Smooth muscle cell of the brain vasculature (primary cell): ENCODE measurements around the gene CLC.
"Not testable (repeated sequence)": the region's sequence is repeated elsewhere in the genome, so short reads cannot be mapped to it uniquely, and the experiment has no call there.

ENCODE experiments used
- DNase-seq: peaks from one replicate; pipeline ENCODE4 v3.0.0-alpha.2; 2012; ENCODE audit warnings: low read depth, low spot score

The CLC gene

DNA sequence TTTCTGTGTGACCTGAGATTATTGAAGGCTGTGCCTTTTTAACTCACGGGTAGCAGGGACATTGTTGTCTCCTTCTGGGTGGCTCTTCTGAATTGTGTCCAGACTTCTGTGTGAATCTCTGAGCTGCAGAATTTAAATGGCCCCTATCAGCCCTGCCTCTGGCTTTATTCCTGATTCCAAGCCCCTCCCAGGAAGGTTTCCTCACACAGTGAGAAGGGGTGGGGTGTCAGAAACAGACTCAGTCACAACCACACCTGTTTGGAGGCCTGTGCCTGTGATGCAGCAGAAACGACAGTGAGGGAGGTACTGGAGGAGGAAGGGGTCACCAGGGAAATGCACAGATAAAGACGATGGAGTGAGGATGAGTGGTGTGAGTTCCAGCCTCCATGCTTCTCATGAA, at the start of gene CLC:
CLC (minus strand) TSS at position 139 of the 400 bp plus-strand sequence; CDS start at position 62, 77 bp downstream.
- no peak for DNase-seq

DNA sequence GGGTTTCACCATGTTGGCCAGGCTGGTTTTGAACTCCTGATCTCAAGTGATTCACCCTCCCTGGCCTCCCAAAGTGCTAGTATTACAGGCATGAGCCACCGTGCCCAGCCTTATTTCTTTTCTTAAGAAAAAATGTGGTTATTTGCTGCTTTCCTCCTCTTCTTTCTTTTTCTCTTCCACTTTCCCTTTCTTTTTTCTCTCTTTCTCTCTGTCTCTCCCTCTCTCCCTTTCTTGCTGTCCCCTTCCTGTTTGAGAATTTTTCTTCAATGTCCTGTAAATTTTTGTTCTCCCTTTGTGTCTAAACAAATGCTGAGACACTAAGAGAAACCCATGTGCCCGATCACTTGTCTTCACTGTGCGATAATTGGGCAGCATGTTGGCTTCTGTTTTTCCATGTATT, 43.1 kb upstream of the CLC start:
- DNase-seq, result no peak

DNA sequence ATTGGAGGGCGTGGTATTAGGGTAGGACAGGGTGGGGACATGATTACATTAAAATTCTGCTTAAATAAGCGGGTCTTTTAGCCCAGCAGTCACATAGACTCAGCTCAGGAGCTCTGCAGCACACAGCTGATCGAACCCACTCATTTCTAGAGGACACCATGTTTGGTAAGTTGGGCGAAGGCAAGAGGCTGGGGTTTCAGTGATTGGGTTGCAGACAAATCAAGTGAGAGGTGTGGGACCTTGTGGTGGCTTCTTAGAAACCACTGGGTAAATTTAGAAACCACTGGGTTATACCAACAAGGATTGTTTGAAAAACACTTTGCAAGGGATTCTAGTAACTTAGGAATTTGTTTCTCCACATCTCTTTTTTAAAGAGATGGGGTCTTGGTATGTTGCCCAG, 40.9 kb upstream of the CLC start, which contains the start of gene LEUTX:
LEUTX (plus strand) TSS at position 92 of the 400 bp plus-strand sequence; CDS start at position 159, 67 bp downstream.
- no peak for DNase-seq

DNA sequence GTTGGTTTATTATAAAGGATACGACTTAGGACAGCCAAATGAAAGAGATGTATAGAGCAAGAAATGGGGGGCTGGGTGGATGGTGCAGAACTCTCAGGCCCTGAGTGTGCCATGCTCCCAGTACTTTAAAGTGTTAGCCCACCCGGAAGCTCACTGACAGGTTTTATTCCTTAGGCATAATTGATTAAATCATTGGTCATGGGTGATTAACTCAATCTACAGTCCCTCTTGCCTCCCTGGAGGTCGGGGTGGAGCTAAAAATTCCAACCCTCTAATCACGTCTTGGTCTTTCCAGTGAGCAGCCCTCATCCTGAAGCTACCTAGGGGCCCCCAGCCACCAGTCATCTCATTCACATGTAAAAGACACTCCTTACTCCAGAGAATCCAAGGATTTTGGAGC, 31.0 kb upstream of the CLC start:
- DNase-seq, result no peak

DNA sequence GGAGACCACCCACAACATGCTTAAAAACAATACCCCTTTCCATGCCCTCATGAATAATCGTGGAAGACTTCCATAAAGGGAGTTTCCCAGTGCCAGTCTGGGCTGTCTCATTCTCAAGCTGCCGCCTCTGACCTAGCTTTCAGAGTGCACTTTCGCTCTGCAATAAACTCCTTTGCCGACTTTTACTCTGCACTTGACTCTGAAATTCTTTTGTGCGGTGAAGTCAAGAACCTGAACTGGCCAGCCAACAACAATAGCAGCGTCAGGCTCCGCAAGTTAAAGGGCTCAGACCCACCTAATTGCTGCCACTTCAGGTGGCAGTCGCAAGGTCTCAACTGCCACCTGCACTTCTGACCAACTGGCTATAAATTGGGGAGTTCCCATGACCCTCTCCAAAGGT, 30.5 kb upstream of the CLC start:
- DNase-seq, result no peak

DNA sequence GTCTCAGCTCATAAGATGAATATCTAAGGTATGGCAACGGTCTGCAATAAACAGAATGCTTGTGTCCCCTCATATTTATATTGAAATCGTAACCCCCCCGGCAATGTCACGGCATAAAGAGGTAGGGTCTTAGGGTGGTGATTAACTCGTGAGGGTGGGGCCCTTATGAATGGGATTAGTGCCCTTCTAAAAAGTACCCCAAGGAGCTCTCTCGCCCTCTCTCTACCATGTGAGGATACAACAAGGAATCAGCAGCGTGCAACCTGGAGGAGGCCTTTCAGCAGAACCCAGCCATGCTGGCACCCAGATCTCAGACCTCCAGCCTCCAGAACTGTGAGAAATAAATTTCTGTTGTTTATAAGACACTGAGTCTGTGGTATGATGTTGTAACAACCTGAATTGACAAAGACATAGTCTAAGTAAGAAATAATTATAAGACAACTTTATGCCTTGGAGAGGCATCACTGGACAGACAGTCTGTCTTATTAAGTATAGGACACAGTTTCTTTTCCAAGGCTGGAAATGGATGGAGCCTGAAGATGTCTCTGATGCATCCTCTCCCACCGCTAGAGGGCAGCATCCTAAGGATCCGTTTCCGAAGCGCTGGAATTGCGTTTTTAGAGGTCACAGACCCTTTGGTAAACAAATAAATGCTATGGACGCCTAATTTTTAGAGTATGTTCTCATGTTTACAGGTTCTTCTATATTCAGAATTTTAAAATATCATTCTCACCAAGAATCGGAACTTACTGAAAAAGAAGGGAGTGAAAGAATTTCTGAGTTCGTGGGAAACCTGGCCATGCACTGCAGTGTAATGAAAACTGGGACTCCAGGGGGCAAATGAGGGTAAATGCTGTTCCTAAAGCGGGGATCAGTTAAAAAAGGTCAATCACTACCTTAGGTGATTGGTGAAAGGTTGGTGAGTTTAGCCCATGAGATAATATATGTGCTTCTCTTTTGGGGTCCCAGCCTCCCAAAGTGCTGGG, 27.6 kb upstream of the CLC start:
- peak; percentile 13 for DNase-seq

DNA sequence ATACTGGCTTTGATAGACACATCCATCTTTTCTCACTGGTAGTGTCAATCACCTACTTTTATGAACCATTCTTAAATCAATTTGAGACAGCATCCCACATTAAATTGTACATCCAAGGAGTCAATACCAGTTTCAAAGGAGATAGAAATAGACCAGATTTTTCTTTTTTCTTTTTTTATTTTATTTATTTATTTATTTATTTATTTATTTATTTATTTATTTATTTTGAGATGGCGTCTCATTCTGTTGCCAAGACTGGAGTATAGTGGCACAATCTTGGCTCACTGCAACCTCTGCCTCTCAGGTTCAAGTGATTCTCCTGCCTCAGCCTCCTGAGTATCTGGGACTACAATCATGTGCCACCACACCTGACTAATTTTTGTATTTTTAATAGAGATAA, 24.0 kb upstream of the CLC start:
- DNase-seq, result not testable (repeated sequence)

DNA sequence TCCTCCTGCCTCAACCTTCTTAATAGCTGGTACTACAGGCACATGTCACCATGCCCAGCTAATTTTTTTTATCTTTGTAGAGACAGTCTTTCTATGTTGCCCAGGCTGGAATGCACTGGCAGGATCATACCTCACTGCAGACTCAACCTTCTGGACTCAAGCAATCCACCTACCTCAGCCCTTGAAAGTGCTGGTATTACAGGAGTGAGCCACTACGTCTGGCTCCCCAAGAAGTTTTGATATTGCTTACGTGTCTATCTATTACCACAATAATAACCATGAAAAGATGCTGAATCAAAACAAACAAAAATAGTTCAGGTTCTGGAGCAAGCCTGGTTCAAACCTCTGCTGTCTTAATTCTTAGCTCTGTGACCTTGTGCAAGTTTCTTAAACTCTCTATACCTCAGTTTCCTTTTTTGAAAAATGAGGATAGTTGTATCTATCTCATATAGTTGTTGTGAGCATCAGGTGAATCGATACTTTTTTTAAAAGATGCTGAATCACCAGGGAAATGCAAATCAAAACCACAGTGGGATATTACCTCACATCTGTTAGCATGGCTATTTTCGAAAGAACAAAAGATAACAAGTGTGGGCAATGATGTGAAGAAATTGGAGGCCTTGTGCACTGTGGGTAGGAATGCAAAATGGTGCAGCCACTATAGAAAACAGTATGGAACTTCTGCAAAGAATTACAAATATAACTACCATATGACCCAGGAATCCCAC, 21.8 kb upstream of the CLC start:
- no peak for DNase-seq

DNA sequence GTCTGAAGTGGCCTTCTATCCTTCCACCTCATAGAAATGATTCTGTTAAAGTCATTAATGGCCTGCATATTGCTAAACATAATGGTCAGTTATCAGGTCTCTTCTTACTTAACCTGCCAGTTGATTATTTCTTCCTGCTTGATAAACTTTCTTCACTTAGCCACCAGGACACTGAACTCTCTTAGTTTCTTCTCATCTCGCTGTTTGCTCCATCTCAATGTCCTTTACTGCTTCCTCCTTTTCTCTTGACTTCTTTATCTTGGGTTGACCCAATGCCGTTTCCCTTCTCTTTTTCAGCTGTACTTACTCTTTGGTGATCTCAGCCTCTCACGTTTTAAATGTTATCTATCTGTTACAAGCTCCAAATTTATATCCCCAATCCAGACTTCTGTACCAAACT, 17.1 kb upstream of the CLC start:
- DNase-seq, result no peak

DNA sequence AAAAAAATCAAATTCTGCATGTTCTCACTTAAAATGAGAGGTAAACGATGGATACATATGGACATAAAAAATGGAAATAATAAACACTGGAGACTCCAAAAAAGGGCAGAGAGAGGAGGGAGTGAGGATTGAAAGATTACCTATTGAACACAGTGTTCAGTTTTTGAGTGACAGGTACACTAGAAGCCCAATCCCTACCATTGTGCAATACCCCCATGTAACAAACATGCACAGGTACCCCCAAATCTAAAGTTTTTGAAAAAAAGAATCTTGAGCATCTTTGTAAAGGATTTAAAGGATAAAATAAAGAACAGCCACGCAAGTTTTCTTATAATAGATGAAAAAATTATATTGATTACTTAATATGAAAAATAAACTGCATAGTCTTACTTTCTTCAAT, 16.7 kb upstream of the CLC start:
- DNase-seq, result no peak

DNA sequence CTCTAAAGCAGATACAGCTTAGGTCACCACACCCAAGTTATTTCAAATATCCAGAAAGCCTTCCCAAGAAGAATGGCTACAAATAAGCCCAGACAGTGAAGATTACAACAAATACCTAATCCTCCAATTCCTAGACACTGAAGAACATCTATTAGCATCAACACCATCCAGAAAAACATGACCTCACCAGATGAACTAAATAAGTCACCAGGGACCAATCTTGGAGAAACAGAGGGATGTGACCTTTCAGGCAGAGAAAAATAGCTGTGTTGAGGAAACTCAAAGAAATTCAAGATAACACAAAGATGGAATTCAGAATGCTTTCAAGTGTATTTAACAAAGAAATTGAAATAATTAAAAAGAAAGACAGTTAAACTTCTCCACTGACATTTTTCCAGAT, 15.0 kb upstream of the CLC start:
- DNase-seq, result no peak

DNA sequence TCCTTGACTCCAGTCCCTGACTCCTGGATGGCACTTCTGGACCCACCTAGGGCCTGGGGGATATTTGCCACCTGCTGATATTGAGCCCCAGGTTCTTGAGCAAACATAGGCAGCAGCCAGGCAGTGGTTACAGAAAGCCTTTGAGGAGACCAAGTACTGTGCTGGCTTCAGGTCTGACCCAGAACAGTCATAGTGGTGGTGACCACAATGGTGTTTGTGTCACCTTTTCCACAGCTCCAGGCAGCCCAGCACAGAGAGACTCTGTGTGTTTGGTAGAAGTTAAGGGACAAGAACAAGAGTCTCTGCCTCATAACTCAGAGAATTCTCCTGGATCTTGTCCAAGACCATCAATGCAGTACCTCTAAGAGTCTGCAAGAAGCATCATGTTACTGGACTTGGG, 14.6 kb upstream of the CLC start:
- no peak for DNase-seq

DNA sequence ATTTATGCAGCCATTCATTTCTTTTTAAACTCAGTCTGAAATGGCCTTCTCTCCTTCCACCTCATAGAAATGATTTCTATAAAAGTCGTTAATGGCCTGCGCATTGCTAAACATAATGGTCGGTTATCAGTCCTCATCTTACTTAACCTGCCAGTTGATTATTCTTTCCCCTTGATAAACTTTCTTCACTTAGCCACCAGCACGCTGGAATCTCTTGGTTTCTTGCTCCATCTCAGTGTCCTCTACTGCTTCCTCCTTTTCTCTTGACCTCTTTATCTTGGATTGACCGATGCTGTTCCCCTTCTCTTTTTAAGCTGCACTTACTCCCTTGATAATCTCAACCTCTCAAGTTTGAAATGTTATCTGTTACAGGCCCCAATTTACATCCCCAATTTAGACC, 12.2 kb upstream of the CLC start:
- DNase-seq, result no peak

DNA sequence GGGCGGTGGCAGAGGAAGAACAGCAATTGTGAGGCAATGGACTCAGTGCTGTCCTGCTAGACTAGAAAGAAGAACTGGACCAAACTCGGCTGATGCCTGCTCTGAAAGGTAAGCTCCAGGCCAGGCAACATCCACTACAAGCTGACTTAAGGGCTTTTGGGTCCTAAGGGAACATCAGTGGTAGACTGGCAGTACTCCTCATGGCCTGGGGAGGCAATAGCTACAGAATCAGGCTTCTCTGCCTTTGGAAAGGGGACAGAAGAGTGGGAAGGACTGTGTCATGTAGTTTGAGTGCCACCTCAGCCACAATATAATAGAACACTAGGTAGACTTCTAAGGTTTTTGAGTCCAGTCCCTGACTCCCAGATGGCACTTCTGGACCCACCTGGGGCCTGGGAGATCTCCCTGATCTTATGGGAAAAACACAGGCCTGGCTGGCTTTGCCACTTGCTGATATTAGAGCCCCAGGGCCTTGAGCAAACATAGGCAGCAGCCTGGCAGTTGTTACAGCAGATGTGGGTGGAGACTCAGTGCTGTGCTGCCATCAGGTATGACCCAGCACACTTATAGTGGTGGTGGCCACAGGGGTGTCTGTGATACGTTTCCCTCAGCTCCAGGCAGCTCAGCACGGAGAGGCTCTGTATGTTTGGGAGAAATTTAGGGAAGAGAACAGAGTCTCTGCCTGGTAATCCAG, 9.2 kb upstream of the CLC start:
- DNase-seq, result no peak

DNA sequence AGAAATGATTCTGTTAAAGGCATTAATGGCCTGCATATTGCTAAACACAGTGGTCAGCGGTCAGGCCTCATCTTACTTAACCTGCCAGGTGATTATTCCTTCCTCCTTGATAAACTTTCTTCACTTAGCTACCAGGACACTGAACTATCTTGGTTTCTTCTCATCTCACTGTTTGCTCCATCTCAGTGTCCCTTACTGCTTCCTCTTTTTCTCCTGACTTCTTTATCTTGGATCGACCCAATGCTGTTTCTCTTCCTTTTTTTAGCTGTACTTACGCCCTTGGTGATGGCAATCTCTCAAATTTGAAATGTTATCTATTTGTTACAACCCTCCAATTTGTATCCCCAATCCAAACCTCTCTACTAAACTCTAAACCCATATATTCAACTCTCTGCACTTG, 7.8 kb upstream of the CLC start:
- no peak for DNase-seq

DNA sequence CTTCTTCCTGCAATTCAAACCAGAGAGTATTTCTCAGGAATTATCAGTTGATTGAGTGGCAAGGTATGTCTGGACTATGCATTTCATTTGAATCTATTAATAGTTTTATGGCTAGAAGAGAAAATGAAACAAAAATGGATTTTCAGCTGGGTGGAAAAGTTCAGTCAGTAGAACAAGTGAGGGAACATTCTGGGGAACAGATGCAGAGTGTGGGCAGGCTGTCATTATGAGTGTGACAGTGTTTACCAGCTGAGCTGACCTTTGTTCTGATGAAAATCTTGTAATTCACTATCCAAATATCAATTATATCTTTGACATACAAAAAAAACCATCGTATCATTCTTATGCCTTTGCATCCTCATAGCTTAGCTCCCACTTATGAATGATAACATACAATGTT, 2.6 kb upstream of the CLC start:
- no peak for DNase-seq

DNA sequence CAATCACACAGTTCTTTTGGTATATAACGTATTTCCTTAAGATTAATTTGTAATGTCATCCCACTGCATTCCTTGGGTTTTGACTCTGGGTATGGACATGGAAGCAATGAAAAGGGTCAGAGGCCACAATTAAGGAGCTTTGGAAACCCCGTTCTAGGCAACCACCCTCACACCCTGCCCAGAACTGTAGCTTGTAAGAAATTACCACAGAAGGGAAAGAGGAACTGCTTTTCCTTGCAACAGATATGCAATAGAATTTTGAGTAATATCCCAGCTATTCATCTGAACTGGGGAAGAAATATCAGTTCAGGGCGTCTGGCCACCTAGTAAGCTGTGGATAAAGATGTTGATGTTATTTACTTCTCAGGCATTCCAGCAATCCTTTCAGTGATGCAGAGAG, 985 bp upstream of the CLC start:
- DNase-seq, result no peak

DNA sequence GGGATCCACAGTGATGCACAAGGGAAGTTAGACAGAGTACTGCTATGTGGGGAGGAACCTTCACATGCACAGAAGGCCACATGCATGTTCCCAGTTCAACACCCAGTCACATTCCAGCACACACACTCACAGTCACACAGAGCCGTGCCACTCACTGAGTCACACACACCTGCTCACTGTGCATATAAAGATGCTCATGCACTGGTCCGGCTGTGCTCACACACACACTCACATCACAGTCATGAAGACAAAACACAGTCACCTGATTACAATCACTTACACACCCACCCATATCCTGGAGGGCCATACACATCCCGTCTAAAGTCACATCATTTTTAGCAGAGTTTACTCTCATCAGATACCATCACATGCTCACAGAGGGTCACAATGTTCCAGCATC, 478 bp downstream of the CLC start:
- no peak for DNase-seq

DNA sequence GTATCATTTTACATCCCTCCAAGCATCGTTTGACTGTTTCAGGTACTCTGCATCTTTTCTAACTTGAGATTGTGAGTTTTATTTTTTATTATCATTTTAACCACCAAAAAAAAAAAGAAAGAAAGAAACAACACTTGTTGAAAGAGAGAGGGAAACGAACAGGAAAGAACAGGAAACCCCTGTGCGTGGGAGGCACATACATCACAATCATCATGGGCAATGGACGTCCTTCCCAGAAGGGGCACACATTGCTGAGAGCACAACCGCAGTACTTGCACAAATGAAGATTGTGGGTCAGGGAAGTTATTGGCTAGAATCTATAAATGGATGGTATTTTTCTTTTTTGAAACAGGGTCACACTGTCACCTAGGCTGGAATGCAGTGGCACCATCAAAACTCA, 1.7 kb downstream of the CLC start:
- DNase-seq, result no peak

DNA sequence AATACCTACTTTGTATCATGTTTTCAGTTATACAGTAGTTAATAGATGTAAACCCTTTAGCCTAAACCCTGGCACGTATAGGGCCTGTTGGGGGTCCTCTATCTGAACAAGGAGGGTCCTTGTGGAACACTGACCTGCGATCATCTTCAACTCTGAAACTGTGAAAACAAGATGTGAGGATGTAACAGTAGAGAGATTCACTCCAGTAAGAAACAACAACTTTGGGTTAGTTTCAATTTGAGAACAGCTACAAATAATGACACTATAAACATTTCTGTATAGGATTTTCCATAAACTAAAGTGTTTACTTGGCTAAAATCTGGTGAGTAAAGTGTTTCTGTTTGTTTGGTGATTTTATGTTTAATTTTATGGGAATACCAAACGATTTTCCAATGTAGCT, 2.1 kb downstream of the CLC start:
- no peak for DNase-seq

DNA sequence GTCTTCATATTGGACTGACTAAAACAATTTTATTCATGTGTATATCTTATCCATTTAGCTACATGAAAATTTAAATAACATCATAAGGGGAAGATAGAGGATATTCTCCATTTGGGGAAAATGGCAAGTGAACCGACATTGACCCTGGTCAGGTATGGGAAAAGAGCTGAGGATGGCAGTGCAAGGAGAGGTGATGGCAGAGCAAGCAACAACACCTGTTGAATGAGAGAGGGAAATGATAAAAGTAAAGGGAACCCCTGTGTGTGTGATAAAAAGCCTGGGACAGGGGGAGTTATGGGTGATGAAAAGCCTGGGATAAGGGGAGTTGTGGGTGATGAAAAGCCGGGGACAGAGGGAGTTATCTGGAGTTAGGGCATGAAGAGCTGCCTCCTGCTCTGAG, 4.0 kb downstream of the CLC start:
- no peak for DNase-seq

DNA sequence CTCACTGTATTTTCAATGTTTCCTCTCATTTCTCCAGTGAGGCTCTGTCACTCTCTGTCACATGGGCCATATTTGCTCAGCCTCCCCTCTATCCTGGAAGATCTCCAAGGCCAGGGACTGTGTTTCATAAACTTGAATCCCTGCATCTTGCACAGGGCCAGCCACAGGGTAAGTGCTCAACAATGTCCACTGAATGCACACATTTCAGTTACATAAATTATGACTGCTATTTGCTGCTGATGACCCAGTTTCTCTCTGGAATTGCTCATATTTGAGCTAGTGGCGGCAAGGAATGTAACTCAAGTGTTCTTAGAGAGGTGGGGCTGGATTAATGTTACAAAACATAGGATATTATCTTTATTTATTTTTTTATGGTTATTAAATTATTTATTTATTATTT, 6.1 kb downstream of the CLC start:
- DNase-seq, result no peak
